SK-N-SH (cell line): ENCODE results near the gene PTGDR2. TPM values are rescaled to one million over a fixed set of nuclear protein-coding genes. Genes with fewer than 3 reads are reported as not detected.
A peak's percentile ranks its signal among the peaks of the same experiment; 100 is the strongest.

Experiments
- CTCF ChIA-PET: fragments of 300-600, 350-600 bp; formaldehyde crosslinking; extraction: SDS; loops from one replicate; lab custom pipeline; 2021; lab: Yijun Ruan, JAX
- POLR2A ChIA-PET: fragments of 350-600 bp; sonication (Branson Sonifier 250); formaldehyde crosslinking; extraction: SDS; loops from one replicate; lab custom pipeline; 2020; ENCODE audit warnings: antibody characterized with exemption, inconsistent platforms; lab: Yijun Ruan, JAX
- DNase-seq: peaks from one replicate; pipeline ENCODE4 v3.0.0; 2012
- H2AFZ ChIP-seq: fragments of 200-600 bp; sonication (generic); 2 replicates; pipeline ENCODE4 v1.8.1; 2016; ENCODE audit warnings: antibody characterized with exemption, mild to moderate bottlenecking, low read depth
- H3F3A ChIP-seq: fragments of 200-600 bp; sonication (generic); replicated peaks from 2 replicates; pipeline ENCODE3; 2016; ENCODE audit warnings: antibody characterized with exemption, mild to moderate bottlenecking; ENCODE audit not compliant: insufficient read depth
- H3K27ac ChIP-seq, 2 experiments: fragments of 200-500 bp in 1 of 2; fragments of 200-600 bp in 1 of 2; sonication (Bioruptor generic) in 1 of 2; sonication (generic), shearing (Covaris generic) in 1 of 2; 2 replicates each; pipeline versions ENCODE4 v1.5.1 to v1.6.1; 2014 to 2016; ENCODE audit warnings: low read depth in 2 of 2, inconsistent platforms in 1 of 2, low read length in 1 of 2, mild to moderate bottlenecking in 1 of 2, mixed read lengths in 1 of 2
- H3K27me3 ChIP-seq: fragments of 200-600 bp; sonication (generic), shearing (Covaris generic); 2 replicates; pipeline ENCODE4 v1.6.1; 2016; ENCODE audit warnings: mixed run types; ENCODE audit not compliant: insufficient read depth
- H3K36me3 ChIP-seq, 2 experiments: fragments of 200-500 bp in 1 of 2; fragments of 200-600 bp in 1 of 2; sonication (Bioruptor generic) in 1 of 2; sonication (generic) in 1 of 2; replicated peaks in 1 of 2; 2 replicates each; pipeline versions ENCODE3 to v1.5.1; 2014 to 2016; ENCODE audit warnings: low read length in 1 of 2, mild to moderate bottlenecking in 1 of 2; ENCODE audit not compliant: insufficient read depth in 2 of 2, control insufficient read depth in 1 of 2
- H3K4me1 ChIP-seq, 2 experiments: fragments of 200-500 bp in 1 of 2; fragments of 200-600 bp in 1 of 2; sonication (Bioruptor generic) in 1 of 2; sonication (generic), shearing (Covaris generic) in 1 of 2; 2 replicates each; pipeline versions ENCODE4 v1.5.1 to v1.6.1; 2014 to 2016; ENCODE audit warnings: low read depth in 1 of 2, low read length in 1 of 2, mixed run types in 1 of 2; ENCODE audit not compliant: insufficient read depth in 2 of 2, control insufficient read depth in 1 of 2
- H3K4me2 ChIP-seq: fragments of 200-600 bp; sonication (generic), shearing (Covaris generic); 2 replicates; pipeline ENCODE4 v1.6.1; 2017; ENCODE audit warnings: mixed run types
- H3K4me3 ChIP-seq, 2 experiments: fragments of 200-500 bp in 1 of 2; fragments of 200-600 bp in 1 of 2; sonication (Bioruptor generic) in 1 of 2; sonication (generic), shearing (Covaris generic) in 1 of 2; 2 replicates each; pipeline versions ENCODE4 v1.5.1 to v1.8.1; 2014 to 2016; ENCODE audit warnings: low read depth in 2 of 2, inconsistent platforms in 1 of 2, low read length in 1 of 2, mild to moderate bottlenecking in 1 of 2, mixed read lengths in 1 of 2, moderate library complexity in 1 of 2
- H3K79me2 ChIP-seq: fragments of 200-600 bp; sonication (generic); 2 replicates; pipeline ENCODE4 v1.8.1; 2017; ENCODE audit warnings: mild to moderate bottlenecking; ENCODE audit not compliant: insufficient read depth
- H3K9ac ChIP-seq: fragments of 200-600 bp; sonication (generic); 2 replicates; pipeline ENCODE4 v1.6.1; 2017; ENCODE audit warnings: mixed run types
- H3K9me2 ChIP-seq: fragments of 200-600 bp; sonication (generic); 2 replicates; pipeline ENCODE4 v1.6.1; 2017; ENCODE audit warnings: mixed run types
- H3K9me3 ChIP-seq: fragments of 200-600 bp; sonication (generic); 2 replicates; pipeline ENCODE4 v1.6.1; 2017; ENCODE audit warnings: mixed run types, mild to moderate bottlenecking, moderate library complexity
- H4K20me1 ChIP-seq: fragments of 200-600 bp; sonication (generic); 2 replicates; pipeline ENCODE4 v1.6.1; 2017; ENCODE audit warnings: mild to moderate bottlenecking, mixed run types; ENCODE audit not compliant: insufficient read depth
- EP300 ChIP-seq, 2 experiments: IDR thresholded peaks; 2 replicates each; pipeline versions ENCODE4 v1.4.0 to v1.6.1; 2012; ENCODE audit warnings: borderline replicate concordance in 1 of 2, low read depth in 1 of 2, low read length in 1 of 2
- EZH2phosphoT487 ChIP-seq: fragments of 200-600 bp; sonication (generic); IDR thresholded peaks from 2 replicates; pipeline ENCODE4 v1.6.1; 2017; ENCODE audit warnings: low read depth, mixed run types, mild to moderate bottlenecking, antibody characterized with exemption, moderate library complexity, borderline replicate concordance
- FOXM1 ChIP-seq: IDR thresholded peaks from 2 replicates; pipeline ENCODE4 v1.4.0; 2012; ENCODE audit warnings: low read depth, mild to moderate bottlenecking
- GABPA ChIP-seq: IDR thresholded peaks from 2 replicates; pipeline ENCODE4 v1.4.0; 2012; ENCODE audit warnings: low read depth, mild to moderate bottlenecking
- NFIC ChIP-seq: IDR thresholded peaks from 2 replicates; pipeline ENCODE4 v1.4.0; 2012; ENCODE audit warnings: borderline replicate concordance
- TEAD4 ChIP-seq: IDR thresholded peaks from 2 replicates; pipeline ENCODE4 v1.4.0; 2012; ENCODE audit warnings: mild to moderate bottlenecking, borderline replicate concordance; ENCODE audit not compliant: insufficient read depth
- WGBS: methylation state at CpG from one replicate; pipeline ENCODE4 v1.1.6; 2017; ENCODE audit warnings: low lambda C conversion rate; 5-methylcytosine and 5-hydroxymethylcytosine counted together
- polyA plus RNA-seq, 3 experiments: library from polyadenylated mRNA; depleted of rRNA; stranded (reverse); fragments of >200 nt; gene quantifications; 2 replicates each; pipeline ENCODE4 v1.2.3, GENCODE V29; 2012

PTGDR2 gene
- polyA plus RNA-seq, 1 of the 3 experiments (the other 2 are of a cell fraction): 0.02 TPM

GRCh38 chr11:60835534-60835846 lies 20.3 kb downstream of the PTGDR2 start:
- no peaks in the 10 kb centered on the region for H4K20me1 ChIP-seq
- no peaks in the 10 kb centered on the region for H3K79me2 ChIP-seq
- CTCF ChIA-PET: interaction anchor here (1.0 to 23.7 kb wide), 2 partner anchors 60 kb away, joined by 3 to 550 read pairs; partner anchors contain the start of gene PRPF19
- no peak overlapping the region for H3K4me2 ChIP-seq
- no peak overlapping the region for H2AFZ ChIP-seq
- no peaks in the 10 kb centered on the region for H3F3A ChIP-seq
- POLR2A ChIA-PET: no interaction called here
- H3K36me3 ChIP-seq: no peaks in the 10 kb centered on the region
- TF ChIP-seq TEAD4 (no peak), FOXM1 (no peak), EP300 (IDR thresholded peaks at IDR 0.05; ENCODE audit: borderline replicate concordance in 1 of 2, low read depth in 1 of 2, low read length in 1 of 2) (no peak)
- TF ChIP-seq, all 33 proteins: peak for 0
- no peaks in the 10 kb centered on the region for H3K9me3 ChIP-seq
- peaks cover 0 to 16% of the 10 kb centered on the region in 2 experiments; a peak in 2 of 4 replicates for H3K4me1 ChIP-seq
- no peaks in the 10 kb centered on the region for H3K9me2 ChIP-seq
- H3K27ac ChIP-seq: no peak overlapping the region
- 90% methylated on average over 2 of the region's 3 CpGs for WGBS
- no peak for DNase-seq
- no peak overlapping the region for H3K9ac ChIP-seq
- no peak overlapping the region for H3K4me3 ChIP-seq
- H3K27me3 ChIP-seq: no peaks in the 10 kb centered on the region; the same call in 1 of the 2 replicates

DNA sequence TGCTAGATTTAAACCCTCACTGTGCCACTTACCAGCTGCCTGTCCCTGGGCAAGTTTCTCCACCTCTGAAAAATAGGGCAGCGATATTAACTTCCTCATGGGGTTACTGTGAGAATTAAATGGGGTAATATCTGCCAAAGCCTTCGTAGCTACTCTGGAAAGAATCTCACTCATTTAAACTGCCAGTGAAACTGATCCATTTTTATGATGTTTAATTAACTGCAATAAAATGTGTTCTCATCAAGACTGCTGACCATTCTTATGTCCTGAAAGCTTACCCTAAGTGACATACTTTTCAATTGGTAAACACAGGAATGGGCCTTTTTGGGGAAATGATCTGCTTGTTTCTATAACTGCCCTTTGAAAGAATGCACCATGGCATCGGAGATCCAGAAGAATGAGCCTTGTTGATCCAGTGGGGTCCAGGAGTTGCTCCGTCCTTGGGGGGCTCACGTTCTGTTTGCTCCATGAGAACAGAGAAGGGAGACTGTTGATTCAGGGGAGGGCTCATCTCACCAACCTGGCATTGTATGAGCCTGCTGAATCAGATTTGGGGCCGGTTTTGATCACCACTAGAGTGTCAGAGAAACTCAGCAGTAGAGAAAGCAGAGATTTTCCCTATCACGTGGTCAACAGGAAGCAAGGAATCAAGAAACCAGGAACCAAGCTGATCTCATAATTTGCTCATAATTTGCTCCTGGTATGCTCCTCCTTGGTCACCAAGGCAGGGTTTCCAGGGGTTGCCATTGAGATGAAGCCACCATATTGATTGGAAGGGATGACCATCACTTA lies 20.8 kb downstream of the PTGDR2 start:
- H3K36me3 ChIP-seq: no peaks in the 10 kb centered on the region
- no peak overlapping the region for H2AFZ ChIP-seq
- ChIA-PET POLR2A (no interaction called here), CTCF (interaction anchor here (1.0 to 23.7 kb wide), 2 partner anchors 60 to 61 kb away, joined by 3 to 550 read pairs; partner anchors contain the start of gene PRPF19)
- WGBS: 50% methylated on average over 7 of the region's 7 CpGs
- H3K79me2 ChIP-seq: no peaks in the 10 kb centered on the region
- no peak overlapping the region for H3K27ac ChIP-seq
- no peaks in the 10 kb centered on the region; the same call in 1 of the 2 replicates for H3K27me3 ChIP-seq
- no peak overlapping the region for H3K9ac ChIP-seq
- H3K4me2 ChIP-seq: no peak overlapping the region
- no peak for DNase-seq
- no peak for TF ChIP-seq GABPA
- H4K20me1 ChIP-seq: no peaks in the 10 kb centered on the region
- no peaks in the 10 kb centered on the region for H3F3A ChIP-seq
- peaks cover 0 to 16% of the 10 kb centered on the region in 2 experiments; a peak in 2 of 4 replicates for H3K4me1 ChIP-seq
- H3K9me2 ChIP-seq: no peaks in the 10 kb centered on the region
- no peaks in the 10 kb centered on the region for H3K9me3 ChIP-seq
- no peak overlapping the region for H3K4me3 ChIP-seq

GRCh38 chr11:60831501-60832079 lies 24.2 kb downstream of the PTGDR2 start:
- no peaks in the 10 kb centered on the region for H3F3A ChIP-seq
- H3K27ac ChIP-seq: no peak overlapping the region
- no peak overlapping the region for H3K4me3 ChIP-seq
- no peaks in the 10 kb centered on the region for H3K36me3 ChIP-seq
- no peaks in the 10 kb centered on the region for H3K9me3 ChIP-seq
- no peaks in the 10 kb centered on the region for H4K20me1 ChIP-seq
- peaks cover 6% of the 10 kb centered on the region; the same call in 1 of the 2 replicates for H3K27me3 ChIP-seq
- 5% methylated on average over 7 of the region's 7 CpGs for WGBS
- no peak overlapping the region for H2AFZ ChIP-seq
- CTCF ChIA-PET: interaction anchor here (0.6 to 23.7 kb wide), 54 partner anchors 9 to 463 kb away, joined by 3 to 550 read pairs (median 5); partner anchors contain the start of genes CCDC86, PRPF19, PTGDR2 and VWCE
- DNase-seq: peak; percentile 51
- peaks cover 0 to 16% of the 10 kb centered on the region in 2 experiments; a peak in 2 of 4 replicates for H3K4me1 ChIP-seq
- no peak overlapping the region for H3K9ac ChIP-seq
- H3K79me2 ChIP-seq: no peaks in the 10 kb centered on the region
- no peaks in the 10 kb centered on the region for H3K9me2 ChIP-seq
- peak; percentile 17; the same call in 1 of the 2 replicates for TF ChIP-seq NFIC
- TF ChIP-seq EZH2phosphoT487: no peak
- TF ChIP-seq, all 33 proteins: peak for 1
- POLR2A ChIA-PET: interaction anchor here (1.1 to 2.6 kb wide), 2 partner anchors 56 to 68 kb away, joined by 3 to 9 read pairs; no protein-coding TSS in a partner anchor
- H3K4me2 ChIP-seq: no peak overlapping the region
